Eye (tissue), 1 donor: Measurements from ENCODE around the gene IFTAP.
"Not testable (repeated sequence)": the region's sequence is repeated elsewhere in the genome, so short reads cannot be mapped to it uniquely, and the experiment has no call there.

ENCODE experiments used
- DNase-seq: peaks from one replicate; pipeline ENCODE4 v3.0.0-alpha.2; 2015

Gene IFTAP

GRCh38 chr11:36657610-36658267, 63.4 kb downstream of the IFTAP start:
- DNase-seq, result no peak

GRCh38 chr11:36661359-36661758, 67.1 kb downstream of the IFTAP start:
- DNase-seq, result not testable (repeated sequence)

- peak; percentile 30 for DNase-seq
Observed at GRCh38 chr11:36672815-36673450, 78.6 kb downstream of the IFTAP start.

GRCh38 chr11:36679547-36679946, 85.2 kb downstream of the IFTAP start:
- DNase-seq, result not testable (repeated sequence)

GRCh38 chr11:36683818-36684217, 89.5 kb downstream of the IFTAP start:
- no peak for DNase-seq

- no peak for DNase-seq
Observed at GRCh38 chr11:36684840-36685801, 90.8 kb downstream of the IFTAP start.

- DNase-seq, result no peak
Observed at GRCh38 chr11:36688132-36688531, 93.8 kb downstream of the IFTAP start.

- no peak for DNase-seq
Observed at GRCh38 chr11:36688571-36689291, 94.4 kb downstream of the IFTAP start.

GRCh38 chr11:36689442-36689841, 95.1 kb downstream of the IFTAP start:
- DNase-seq, result no peak

GRCh38 chr11:36692704-36693103, 98.4 kb downstream of the IFTAP start:
- DNase-seq, result no peak

- no peak for DNase-seq
Observed at GRCh38 chr11:36693139-36693843, 99.0 kb downstream of the IFTAP start.

- DNase-seq, result no peak
Observed at GRCh38 chr11:36695111-36695510, 100.8 kb downstream of the IFTAP start.

GRCh38 chr11:36695571-36695970, 101.3 kb downstream of the IFTAP start:
- no peak for DNase-seq

- DNase-seq, result no peak
Observed at GRCh38 chr11:36696550-36696949, 102.2 kb downstream of the IFTAP start.

- DNase-seq, result no peak
Observed at GRCh38 chr11:36699271-36699670, 105.0 kb downstream of the IFTAP start.

- no peak for DNase-seq
Observed at GRCh38 chr11:36700246-36700645, 105.9 kb downstream of the IFTAP start.

GRCh38 chr11:36702330-36703054, 108.2 kb downstream of the IFTAP start:
- peak; percentile 91 for DNase-seq

GRCh38 chr11:36703055-36703404, 108.7 kb downstream of the IFTAP start:
- no peak for DNase-seq
